GM23248 (cell line): Measurements from ENCODE around the gene NDUFS5.
"Not testable (repeated sequence)": the region's sequence is repeated elsewhere in the genome, so short reads cannot be mapped to it uniquely, and the experiment has no call there.

Source experiments
- EZH2 ChIP-seq: fragments of 200-600 bp; sonication (generic); IDR thresholded peaks from 2 replicates; pipeline ENCODE4 v1.6.1; 2018; ENCODE audit warnings: antibody characterized with exemption, mild to moderate bottlenecking; ENCODE audit not compliant: insufficient read depth, poor library complexity, severe bottlenecking
- EZH2phosphoT487 ChIP-seq: fragments of 200-600 bp; sonication (generic); IDR thresholded peaks from 2 replicates; pipeline ENCODE4 v1.6.1; 2018; ENCODE audit warnings: antibody characterized with exemption, moderate library complexity, mild to moderate bottlenecking, low read depth; ENCODE audit not compliant: insufficient read depth

GRCh38 chr1:39014956-39015355 is 11.2 kb upstream of the NDUFS5 start:
- TF ChIP-seq EZH2, EZH2phosphoT487: not testable (repeated sequence)
